DOHH2 (cell line): Measurements from ENCODE around the gene CD79B.
"Not testable (repeated sequence)": the region's sequence is repeated elsewhere in the genome, so short reads cannot be mapped to it uniquely, and the experiment has no call there.

Source experiments
- H3F3A ChIP-seq: fragments of 200-600 bp; sonication (generic), shearing (Covaris generic); 2 replicates; pipeline ENCODE4 v1.6.0; 2016; ENCODE audit warnings: antibody characterized with exemption, mild to moderate bottlenecking; ENCODE audit not compliant: control insufficient read depth, insufficient read depth
- H3K27ac ChIP-seq: fragments of 200-600 bp; sonication (generic); 2 replicates; pipeline ENCODE4 v1.5.1; 2014; ENCODE audit warnings: low read depth, mild to moderate bottlenecking, low read length, moderate library complexity
- H3K27me3 ChIP-seq: fragments of 200-600 bp; sonication (generic); 2 replicates; pipeline ENCODE4 v1.6.1; 2014; ENCODE audit warnings: mild to moderate bottlenecking, low read length, mixed read lengths; ENCODE audit not compliant: control insufficient read depth
- H3K36me3 ChIP-seq: fragments of 200-600 bp; sonication (generic); 2 replicates; pipeline ENCODE4 v1.6.1; 2014; ENCODE audit warnings: mild to moderate bottlenecking, low read length, moderate library complexity, mixed read lengths; ENCODE audit not compliant: control insufficient read depth
- H3K4me1 ChIP-seq: fragments of 200-600 bp; sonication (generic); 2 replicates; pipeline ENCODE4 v1.6.1; 2014; ENCODE audit warnings: mild to moderate bottlenecking, low read length, mixed read lengths; ENCODE audit not compliant: control insufficient read depth
- H3K4me2 ChIP-seq: fragments of 200-600 bp; sonication (generic); 2 replicates; pipeline ENCODE4 v1.6.0; 2014; ENCODE audit warnings: mild to moderate bottlenecking, low read length, moderate library complexity
- H3K4me3 ChIP-seq: fragments of 200-600 bp; sonication (generic); 2 replicates; pipeline ENCODE4 v1.5.1; 2014; ENCODE audit warnings: mild to moderate bottlenecking, low read length, mixed read lengths
- H3K79me2 ChIP-seq: fragments of 200-600 bp; sonication (generic); 2 replicates; pipeline ENCODE4 v1.6.1; 2014; ENCODE audit warnings: mild to moderate bottlenecking, low read length, mixed read lengths; ENCODE audit not compliant: control insufficient read depth
- H3K9me2 ChIP-seq: fragments of 200-600 bp; sonication (generic); replicated peaks from 2 replicates; pipeline ENCODE4 v1.6.1; 2014; ENCODE audit warnings: mild to moderate bottlenecking, low read length, mixed read lengths; ENCODE audit not compliant: control insufficient read depth
- H3K9me3 ChIP-seq: fragments of 200-600 bp; sonication (generic); 2 replicates; pipeline ENCODE4 v1.6.1; 2014; ENCODE audit warnings: antibody characterized with exemption, low read length, mixed read lengths; ENCODE audit not compliant: control insufficient read depth, insufficient read depth
- H4K20me1 ChIP-seq: fragments of 200-600 bp; sonication (generic); 2 replicates; pipeline ENCODE4 v1.6.0; 2014; ENCODE audit warnings: low read depth, mild to moderate bottlenecking, antibody characterized with exemption, low read length, moderate library complexity; ENCODE audit not compliant: control insufficient read depth, insufficient read depth
- CTCF ChIP-seq: fragments of 200-600 bp; sonication (generic); IDR thresholded peaks from one replicate; pipeline ENCODE4 v1.5.1; 2014; ENCODE audit warnings: antibody characterized with exemption, mild to moderate bottlenecking, low read depth, low read length; ENCODE audit not compliant: poor library complexity, severe bottlenecking
- EZH2phosphoT487 ChIP-seq: fragments of 200-600 bp; sonication (generic); IDR thresholded peaks from 2 replicates; pipeline ENCODE4 v1.6.1; 2017; ENCODE audit warnings: borderline replicate concordance, mild to moderate bottlenecking, antibody characterized with exemption, low read length, moderate library complexity, mixed read lengths

The CD79B gene

GRCh38 chr17:63927464-63928171 lies 4.5 kb downstream of the CD79B start:
- peaks cover 45% of the 10 kb centered on the region for H3K79me2 ChIP-seq
- H3F3A ChIP-seq = peaks cover 41% of the 10 kb centered on the region
- peaks cover 22% of the 10 kb centered on the region for H4K20me1 ChIP-seq
- H3K36me3 ChIP-seq = peaks cover 64% of the 10 kb centered on the region
- H3K27me3 ChIP-seq = no peaks in the 10 kb centered on the region
- H3K4me2 ChIP-seq = peak overlapping the region; percentile 99
- peak overlapping the region; percentile 98 for H3K4me3 ChIP-seq
- H3K9me3 ChIP-seq = no peaks in the 10 kb centered on the region
- no peaks in the 10 kb centered on the region for H3K9me2 ChIP-seq
- peak overlapping the region; percentile 92 for H3K27ac ChIP-seq
- no peak for TF ChIP-seq CTCF
- peaks cover 87% of the 10 kb centered on the region for H3K4me1 ChIP-seq

- peak overlapping the region; percentile 64 for H3K4me2 ChIP-seq
- no peaks in the 10 kb centered on the region for H3K27me3 ChIP-seq
- TF ChIP-seq CTCF (no peak), EZH2phosphoT487 (no peak)
- no peaks in the 10 kb centered on the region for H3K9me3 ChIP-seq
- H3K36me3 ChIP-seq = peaks cover 54% of the 10 kb centered on the region
- no peaks in the 10 kb centered on the region for H3K9me2 ChIP-seq
- H3F3A ChIP-seq = peaks cover 41% of the 10 kb centered on the region
- peaks cover 32% of the 10 kb centered on the region for H3K79me2 ChIP-seq
- H3K4me1 ChIP-seq = peaks cover 97% of the 10 kb centered on the region
- H4K20me1 ChIP-seq = peaks cover 22% of the 10 kb centered on the region
- peak overlapping the region; percentile 92 for H3K27ac ChIP-seq
- peak overlapping the region; percentile 38 for H3K4me3 ChIP-seq
These were observed 6.0 kb downstream of the CD79B start for GRCh38 chr17:63926164-63926563.

GRCh38 chr17:63925615-63926014 lies 6.5 kb downstream of the CD79B start:
- Histone ChIP-seq H3K79me2 (peaks cover 27% of the 10 kb centered on the region), H3K36me3 (peaks cover 49% of the 10 kb centered on the region), H4K20me1 (peaks cover 17% of the 10 kb centered on the region), H3K27ac (peak overlapping the region; percentile 92), H3K4me3 (peak overlapping the region; percentile 38), H3K9me3 (no peaks in the 10 kb centered on the region), H3K27me3 (no peaks in the 10 kb centered on the region), H3K4me1 (peaks cover 98% of the 10 kb centered on the region), H3K9me2 (no peaks in the 10 kb centered on the region), H3F3A (peaks cover 38% of the 10 kb centered on the region), H3K4me2 (peak overlapping the region; percentile 64)
- TF ChIP-seq EZH2phosphoT487 (no peak), CTCF (no peak)

GRCh38 chr17:63922402-63922801 lies 9.7 kb downstream of the CD79B start:
- peaks cover 83% of the 10 kb centered on the region for H3K4me1 ChIP-seq
- peak overlapping the region; percentile 57 for H3K4me3 ChIP-seq
- peak overlapping the region; percentile 73 for H3K4me2 ChIP-seq

GRCh38 chr17:63920779-63921178 lies 11.4 kb downstream of the CD79B start:
- not testable (repeated sequence) for H3K27ac ChIP-seq

More at GRCh38 chr17:63922402-63922801, 9.7 kb downstream of the CD79B start:
- Histone ChIP-seq H3F3A (peaks cover 28% of the 10 kb centered on the region), H3K27ac (peak overlapping the region; percentile 86), H3K36me3 (peaks cover 16% of the 10 kb centered on the region)
- H3K79me2 ChIP-seq, H4K20me1 ChIP-seq, H3K9me2 ChIP-seq, H3K27me3 ChIP-seq, H3K9me3 ChIP-seq: not testable (repeated sequence)

GRCh38 chr17:63920050-63920449 lies 12.1 kb downstream of the CD79B start:
- H3K79me2 ChIP-seq, H4K20me1 ChIP-seq, H3K27me3 ChIP-seq, H3K4me3 ChIP-seq, H3F3A ChIP-seq, H3K36me3 ChIP-seq, H3K27ac ChIP-seq, H3K9me3 ChIP-seq, H3K9me2 ChIP-seq: not testable (repeated sequence)
- Histone ChIP-seq H3K4me2 (0 out of 2 replicates have a peak overlapping the region, but pooled peaks have one; percentile 5), H3K4me1 (peaks cover 76% of the 10 kb centered on the region)

More at GRCh38 chr17:63920779-63921178, 11.4 kb downstream of the CD79B start:
- not testable (repeated sequence) for H3K36me3 ChIP-seq, H3K27me3 ChIP-seq, H4K20me1 ChIP-seq, H3K79me2 ChIP-seq, H3K9me3 ChIP-seq, H3K9me2 ChIP-seq, H3K4me3 ChIP-seq
- Histone ChIP-seq H3F3A (peaks cover 14% of the 10 kb centered on the region), H3K4me1 (peaks cover 77% of the 10 kb centered on the region), H3K4me2 (peak overlapping the region; percentile 37; the same call in 1 of the 2 replicates)
